Liver (tissue), 3 donors: ENCODE measurements around the gene KPNA6.

ENCODE experiments used
- FOXA1 ChIP-seq: IDR thresholded peaks from 2 replicates; pipeline ENCODE4 v1.6.1; 2016; ENCODE audit warnings: antibody characterized with exemption
- RAD21 ChIP-seq, 2 donors: IDR thresholded peaks; 2 replicates each; pipeline ENCODE4 v1.6.1; 2016; ENCODE audit warnings: antibody characterized with exemption in 2 of 2, mild to moderate bottlenecking in 2 of 2
- REST ChIP-seq: IDR thresholded peaks from 2 replicates; pipeline ENCODE4 v1.6.1; 2016; ENCODE audit warnings: antibody characterized with exemption, mild to moderate bottlenecking
- SP1 ChIP-seq: IDR thresholded peaks from 2 replicates; pipeline ENCODE4 v1.6.1; 2018; ENCODE audit warnings: antibody characterized with exemption, mild to moderate bottlenecking
- TAF1 ChIP-seq: conservative IDR thresholded peaks from 2 replicates; pipeline ENCODE4 v1.6.1; 2016; ENCODE audit warnings: antibody characterized with exemption, mild to moderate bottlenecking
- ZBTB33 ChIP-seq: IDR thresholded peaks from 2 replicates; pipeline ENCODE4 v1.6.1; 2016; ENCODE audit warnings: antibody characterized with exemption
- TF ChIP-seq, protein P1 (sequence below): fragments of 150-350 bp; IDR thresholded peaks from 2 replicates; pipeline ENCODE4 v1.5.1; 2017; ENCODE audit warnings: improper control_type of control experiment, low read depth, low read length; ENCODE audit not compliant: missing input control
- TF ChIP-seq, protein P2 (sequence below): IDR thresholded peaks from 2 replicates; pipeline ENCODE4 v1.6.1; 2016; ENCODE audit warnings: antibody characterized with exemption
- donor health status: healthy.
- donor health status: healthy.

- TF ChIP-seq, protein P1, sequence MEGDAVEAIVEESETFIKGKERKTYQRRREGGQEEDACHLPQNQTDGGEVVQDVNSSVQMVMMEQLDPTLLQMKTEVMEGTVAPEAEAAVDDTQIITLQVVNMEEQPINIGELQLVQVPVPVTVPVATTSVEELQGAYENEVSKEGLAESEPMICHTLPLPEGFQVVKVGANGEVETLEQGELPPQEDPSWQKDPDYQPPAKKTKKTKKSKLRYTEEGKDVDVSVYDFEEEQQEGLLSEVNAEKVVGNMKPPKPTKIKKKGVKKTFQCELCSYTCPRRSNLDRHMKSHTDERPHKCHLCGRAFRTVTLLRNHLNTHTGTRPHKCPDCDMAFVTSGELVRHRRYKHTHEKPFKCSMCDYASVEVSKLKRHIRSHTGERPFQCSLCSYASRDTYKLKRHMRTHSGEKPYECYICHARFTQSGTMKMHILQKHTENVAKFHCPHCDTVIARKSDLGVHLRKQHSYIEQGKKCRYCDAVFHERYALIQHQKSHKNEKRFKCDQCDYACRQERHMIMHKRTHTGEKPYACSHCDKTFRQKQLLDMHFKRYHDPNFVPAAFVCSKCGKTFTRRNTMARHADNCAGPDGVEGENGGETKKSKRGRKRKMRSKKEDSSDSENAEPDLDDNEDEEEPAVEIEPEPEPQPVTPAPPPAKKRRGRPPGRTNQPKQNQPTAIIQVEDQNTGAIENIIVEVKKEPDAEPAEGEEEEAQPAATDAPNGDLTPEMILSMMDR = no peak
- TF ChIP-seq REST (no peak), FOXA1 (no peak), ZBTB33 (no peak), SP1 (no peak), RAD21 (IDR thresholded peaks at IDR 0.05) (no peak), TAF1 (no peak)
- TF ChIP-seq, protein P2, sequence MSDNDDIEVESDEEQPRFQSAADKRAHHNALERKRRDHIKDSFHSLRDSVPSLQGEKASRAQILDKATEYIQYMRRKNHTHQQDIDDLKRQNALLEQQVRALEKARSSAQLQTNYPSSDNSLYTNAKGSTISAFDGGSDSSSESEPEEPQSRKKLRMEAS = no peak
Measured at GRCh38 chr1:32112806-32113375, 5.0 kb downstream of the KPNA6 start.
